ENCODE results near the gene USP32.

GRCh38 chr17:60240290-60240689 is 151.6 kb downstream of the USP32 start:
- TF ChIP-seq POLR2A (IDR thresholded peaks at IDR 0.05; ENCODE audit: low read length): no peak
- no peak for TF ChIP-seq GATA1 (IDR thresholded peaks at IDR 0.05; ENCODE audit: low read depth, low read length)
